Suprapubic skin (tissue), 4 donors: ENCODE results near the gene POLE3. TPM values are rescaled to one million over a fixed set of nuclear protein-coding genes. Genes with fewer than 3 reads are reported as not detected.

ENCODE experiments used
- DNase-seq, 2 donors: peaks; one replicate each; pipeline ENCODE4 v3.0.0-alpha.2; 2019; ENCODE audit warnings: low spot score in 2 of 2
- H3K27ac ChIP-seq: fragments of 200-600 bp; sonication (generic); one replicate; pipeline ENCODE4 v1.5.1; 2019
- H3K27me3 ChIP-seq: fragments of 200-600 bp; sonication (generic); one replicate; pipeline ENCODE4 v1.5.1; 2019
- H3K36me3 ChIP-seq: fragments of 200-600 bp; sonication (generic); one replicate; pipeline ENCODE4 v1.5.1; 2019
- H3K4me1 ChIP-seq: fragments of 200-600 bp; sonication (generic); one replicate; pipeline ENCODE4 v1.5.1; 2019
- H3K4me3 ChIP-seq: fragments of 200-600 bp; sonication (generic); one replicate; pipeline ENCODE4 v1.5.1; 2019; ENCODE audit warnings: mild to moderate bottlenecking
- H3K9me3 ChIP-seq: fragments of 200-600 bp; sonication (generic); one replicate; pipeline ENCODE4 v1.5.1; 2019
- CTCF ChIP-seq, 2 donors: fragments of 200-600 bp in 1 of 2; fragments of 450-650 bp in 1 of 2; sonication (generic) in 1 of 2; IDR thresholded peaks; one replicate each; pipeline ENCODE4 v1.5.1; 2016 to 2019; ENCODE audit warnings: antibody characterized with exemption in 2 of 2, mild to moderate bottlenecking in 1 of 2, moderate library complexity in 1 of 2
- EP300 ChIP-seq: sonication (generic); formaldehyde crosslinking; IDR thresholded peaks from one replicate; pipeline ENCODE4 v1.6.1; 2017; ENCODE audit warnings: antibody characterized with exemption
- POLR2A ChIP-seq, 2 donors: fragments of 450-650 bp; IDR thresholded peaks; one replicate each; pipeline ENCODE4 v1.6.1; 2017; ENCODE audit warnings: antibody characterized with exemption in 2 of 2, mild to moderate bottlenecking in 2 of 2, moderate library complexity in 2 of 2
- POLR2AphosphoS5 ChIP-seq, 3 donors: sonication (generic); formaldehyde crosslinking; IDR thresholded peaks; one replicate each; pipeline ENCODE4 v1.6.1; 2017; ENCODE audit warnings: antibody characterized with exemption in 3 of 3
- WGBS: methylation state at CpG from one replicate; pipeline ENCODE4 v1.1.5; 2018; 5-methylcytosine and 5-hydroxymethylcytosine counted together
- total RNA-seq, 4 donors: library from RNA; depleted of rRNA; stranded (reverse); fragments of >200 nt; gene quantifications; one replicate each; pipeline ENCODE4 v1.1.0, GENCODE V29; 2016

Gene POLE3
- total RNA-seq, 4 donors from 2014 or later: 32.6 to 52.6 (median 36.6) TPM

- Histone ChIP-seq H3K9me3 (no peaks in the 10 kb centered on the region), H3K4me1 (peaks cover 5% of the 10 kb centered on the region), H3K36me3 (no peaks in the 10 kb centered on the region), H3K27ac (no peak overlapping the region), H3K4me3 (no peak overlapping the region), H3K27me3 (no peaks in the 10 kb centered on the region)
- WGBS: 56% methylated on average over 1 of the region's 1 CpG
- no peak for DNase-seq
- no peak for TF ChIP-seq POLR2A (IDR thresholded peaks at IDR 0.05)
- no peak for TF ChIP-seq EP300
- no peak for TF ChIP-seq POLR2AphosphoS5 (IDR thresholded peaks at IDR 0.05)
- no peak for TF ChIP-seq CTCF (IDR thresholded peaks at IDR 0.05)
Observed at GRCh38 chr9:113364951-113365350, 45.5 kb downstream of the POLE3 start.

GRCh38 chr9:113363336-113363735 lies 47.1 kb downstream of the POLE3 start:
- Histone ChIP-seq H3K27me3 (no peaks in the 10 kb centered on the region), H3K36me3 (no peaks in the 10 kb centered on the region), H3K9me3 (no peaks in the 10 kb centered on the region), H3K4me1 (peaks cover 5% of the 10 kb centered on the region), H3K27ac (no peak overlapping the region), H3K4me3 (no peak overlapping the region)
- TF ChIP-seq POLR2AphosphoS5 (IDR thresholded peaks at IDR 0.05) (no peak), POLR2A (IDR thresholded peaks at IDR 0.05) (no peak), EP300 (no peak)
- 97% methylated on average over 3 of the region's 3 CpGs for WGBS
- DNase-seq: no peak

GRCh38 chr9:113361304-113362018 lies 49.0 kb downstream of the POLE3 start:
- H3K4me1 ChIP-seq: peaks cover 5% of the 10 kb centered on the region
- H3K27ac ChIP-seq: no peak overlapping the region
- no peaks in the 10 kb centered on the region for H3K36me3 ChIP-seq
- no peak overlapping the region for H3K4me3 ChIP-seq
- H3K9me3 ChIP-seq: no peaks in the 10 kb centered on the region
- no peaks in the 10 kb centered on the region for H3K27me3 ChIP-seq
- no peak for TF ChIP-seq POLR2A (IDR thresholded peaks at IDR 0.05)
- no peak for TF ChIP-seq POLR2AphosphoS5 (IDR thresholded peaks at IDR 0.05)
- no peak for TF ChIP-seq EP300
- TF ChIP-seq CTCF (IDR thresholded peaks at IDR 0.05): no peak
- WGBS: 53% methylated on average over 7 of the region's 7 CpGs
- DNase-seq: no peak

GRCh38 chr9:113360242-113360842 lies 50.1 kb downstream of the POLE3 start:
- H3K27me3 ChIP-seq: no peaks in the 10 kb centered on the region
- no peak overlapping the region for H3K4me3 ChIP-seq
- H3K36me3 ChIP-seq: no peaks in the 10 kb centered on the region
- no peak overlapping the region for H3K27ac ChIP-seq
- TF ChIP-seq POLR2A (IDR thresholded peaks at IDR 0.05) (no peak), EP300 (no peak), POLR2AphosphoS5 (IDR thresholded peaks at IDR 0.05) (no peak), CTCF (IDR thresholded peaks at IDR 0.05) (no peak)
- 93% methylated on average over 15 of the region's 15 CpGs for WGBS
- DNase-seq: peak in 1 of 2 donors; percentile 43
- no peaks in the 10 kb centered on the region for H3K9me3 ChIP-seq
- H3K4me1 ChIP-seq: peaks cover 4% of the 10 kb centered on the region

- no peaks in the 10 kb centered on the region for H3K4me1 ChIP-seq
- H3K27me3 ChIP-seq: no peaks in the 10 kb centered on the region
- no peaks in the 10 kb centered on the region for H3K36me3 ChIP-seq
- WGBS: 100% methylated on average over 1 of the region's 1 CpG
- H3K4me3 ChIP-seq: no peak overlapping the region
- no peaks in the 10 kb centered on the region for H3K9me3 ChIP-seq
- peak in 1 of 2 donors; percentile 17 for DNase-seq
- TF ChIP-seq EP300 (no peak), POLR2AphosphoS5 (IDR thresholded peaks at IDR 0.05) (no peak), CTCF (IDR thresholded peaks at IDR 0.05) (no peak), POLR2A (IDR thresholded peaks at IDR 0.05) (no peak)
- H3K27ac ChIP-seq: no peak overlapping the region
Observed at GRCh38 chr9:113359385-113359784, 51.1 kb downstream of the POLE3 start.

Other genes starting within 250 kb of the POLE3 start
- 10 to 100 TPM; 26.2 to 45.7 (median 30.5) TPM for gene FKBP15, start 189.4 kb downstream of the POLE3 start, total RNA-seq
- gene SLC31A1, start 189.1 kb downstream of the POLE3 start, total RNA-seq: 10 to 100 TPM; 17.1 to 46.3 (median 27.2) TPM
- 10 to 100 TPM; 18.8 to 21.9 (median 20.4) TPM for gene CDC26, start 135.1 kb downstream of the POLE3 start, total RNA-seq
- 10 to 100 TPM; 13.6 to 21.3 (median 17.6) TPM for gene PRPF4, start 135.0 kb downstream of the POLE3 start, total RNA-seq
- 1 to 10 TPM in 1 of 4 donors, not detected in 3; 2.0 TPM for gene RNF183, start 107.3 kb downstream of the POLE3 start, total RNA-seq
- 1 to 10 TPM; 1.2 to 3.5 (median 1.7) TPM for gene WDR31, start 70.4 kb downstream of the POLE3 start, total RNA-seq
- 10 to 100 TPM in 3 of 4 donors, 1 to 10 TPM in 1; 8.3 to 37.3 (median 30.8) TPM for gene BSPRY, start 61.1 kb downstream of the POLE3 start, total RNA-seq
- gene HDHD3, start 33.7 kb downstream of the POLE3 start, total RNA-seq: 10 to 100 TPM; 24.9 to 69.0 (median 58.6) TPM
- gene ALAD, start 9.4 kb downstream of the POLE3 start, total RNA-seq: 10 to 100 TPM; 47.1 to 66.6 (median 53.6) TPM
- 1 to 10 TPM in 3 of 4 donors, under 1 TPM in 1; 0.57 to 2.2 (median 2.1) TPM for gene C9orf43, start 72 bp upstream of the POLE3 start, total RNA-seq
- 10 to 100 TPM; 11.0 to 18.8 (median 16.0) TPM for gene RGS3, start 53.1 kb upstream of the POLE3 start, total RNA-seq